ENCODE measurements around the gene RCOR1.

- TF ChIP-seq, protein P1, sequence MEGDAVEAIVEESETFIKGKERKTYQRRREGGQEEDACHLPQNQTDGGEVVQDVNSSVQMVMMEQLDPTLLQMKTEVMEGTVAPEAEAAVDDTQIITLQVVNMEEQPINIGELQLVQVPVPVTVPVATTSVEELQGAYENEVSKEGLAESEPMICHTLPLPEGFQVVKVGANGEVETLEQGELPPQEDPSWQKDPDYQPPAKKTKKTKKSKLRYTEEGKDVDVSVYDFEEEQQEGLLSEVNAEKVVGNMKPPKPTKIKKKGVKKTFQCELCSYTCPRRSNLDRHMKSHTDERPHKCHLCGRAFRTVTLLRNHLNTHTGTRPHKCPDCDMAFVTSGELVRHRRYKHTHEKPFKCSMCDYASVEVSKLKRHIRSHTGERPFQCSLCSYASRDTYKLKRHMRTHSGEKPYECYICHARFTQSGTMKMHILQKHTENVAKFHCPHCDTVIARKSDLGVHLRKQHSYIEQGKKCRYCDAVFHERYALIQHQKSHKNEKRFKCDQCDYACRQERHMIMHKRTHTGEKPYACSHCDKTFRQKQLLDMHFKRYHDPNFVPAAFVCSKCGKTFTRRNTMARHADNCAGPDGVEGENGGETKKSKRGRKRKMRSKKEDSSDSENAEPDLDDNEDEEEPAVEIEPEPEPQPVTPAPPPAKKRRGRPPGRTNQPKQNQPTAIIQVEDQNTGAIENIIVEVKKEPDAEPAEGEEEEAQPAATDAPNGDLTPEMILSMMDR (IDR thresholded peaks at IDR 0.05; ENCODE audit: low read depth, low read length): peak; percentile 69
- no peak for TF ChIP-seq EZH2phosphoT487 (IDR thresholded peaks at IDR 0.05; ENCODE audit: low read depth)
These were observed 2.2 kb downstream of the RCOR1 start for GRCh38 chr14:102594514-102595175.

Data from OCI-LY3 (cell line).